Ovary (tissue), 9 donors: ENCODE results near the gene GSTO2. TPM values are rescaled to one million over a fixed set of nuclear protein-coding genes. Genes with fewer than 3 reads are reported as not detected.
A peak's percentile ranks its signal among the peaks of the same experiment; 100 is the strongest.

Source experiments
- DNase-seq, 5 donors: peaks; one replicate each; pipeline ENCODE4 v3.0.0-alpha.2; 2019 to 2020
- H3K27ac ChIP-seq, 2 donors: fragments of 200-600 bp; one replicate each; pipeline versions ENCODE4 v1.5.1 to v1.8.0; 2019 to 2022
- H3K27me3 ChIP-seq: fragments of 200-600 bp; one replicate; pipeline ENCODE4 v1.8.0; 2022
- H3K36me3 ChIP-seq: fragments of 200-600 bp; sonication (generic); one replicate; pipeline ENCODE4 v1.5.1; 2019
- H3K4me1 ChIP-seq: one replicate; pipeline ENCODE4 v1.8.1; 2013; ENCODE audit warnings: mild to moderate bottlenecking, moderate library complexity; ENCODE audit not compliant: insufficient read depth
- H3K4me3 ChIP-seq: fragments of 200-600 bp; sonication (generic); one replicate; pipeline ENCODE4 v1.5.1; 2017
- H3K9me3 ChIP-seq, 2 donors: fragments of 200-600 bp in 1 of 2; sonication (generic) in 1 of 2; one replicate each; pipeline versions ENCODE4 v1.5.1 to v1.8.1; 2013 to 2019; ENCODE audit warnings: mild to moderate bottlenecking in 1 of 2, moderate library complexity in 1 of 2
- CTCF ChIP-seq, 3 donors: fragments of 450-650 bp in 2 of 3; fragments of 200-600 bp in 1 of 3; IDR thresholded peaks; one replicate each; pipeline versions ENCODE4 v1.5.1 to v1.8.0; 2016 to 2022; ENCODE audit warnings: antibody characterized with exemption in 3 of 3, mild to moderate bottlenecking in 1 of 3
- EP300 ChIP-seq: sonication (generic); formaldehyde crosslinking; IDR thresholded peaks from one replicate; pipeline ENCODE4 v1.6.1; 2017; ENCODE audit warnings: antibody characterized with exemption
- POLR2A ChIP-seq: fragments of 450-650 bp; IDR thresholded peaks from one replicate; pipeline ENCODE4 v1.6.1; 2017; ENCODE audit warnings: antibody characterized with exemption, mild to moderate bottlenecking, moderate library complexity
- WGBS, 3 donors: extraction: QIAGEN DNeasy Blood & Tissue Kit in 1 of 3; methylation state at CpG; one replicate each; pipeline versions ENCODE4 v1.1.5 to v1.1.7; 2013 to 2017; 5-methylcytosine and 5-hydroxymethylcytosine counted together
- intact Hi-C, 4 donors: fragments of 100-400 bp; cut with DNase I; formaldehyde crosslinking; loops; one replicate each; pipeline versions ENCODE4 v1.11.0 to v1.15.1; 2022 to 2023
- polyA plus RNA-seq, 2 donors: library from polyadenylated mRNA; stranded (reverse); fragments of 200-250 nt in 1 of 2; fragments of 350-450 nt in 1 of 2; fragmentation: Illumina TruSeq in 1 of 2; extraction: RNeasy Lipid Tissue Mini Kit (QIAGEN cat#74804) in 1 of 2; gene quantifications; one replicate each; pipeline ENCODE4 v1.2.3, GENCODE V29; 2013 to 2014
- total RNA-seq, 7 donors: library from RNA; depleted of rRNA in 2 of 7; stranded (reverse); fragments of >200 nt in 2 of 7; fragmentation: NEBNext Ultra II Directional in 3 of 7; extraction: Animal tissue kit (Norgen Biotek cat#: 25700) in 3 of 7; gene quantifications; one replicate each; pipeline versions ENCODE4 v1.1.0 to v1.2.4, GENCODE V29; 2016 to 2023
- donor health status: DM: no; HTN: no; CAD: no; lungs with moderate emphysema.
- donor health status: DM: no; HTN: no; CAD: no.
- donor health status: Bipolar disorder and iron deficiency.
- donor health status: DM: yes; HTN: yes; CAD: no.
- donor health status: DM: no; HTN: no; CAD: no.
- donor health status: DM: yes; HTN: yes; CAD: no.

The GSTO2 gene
- total and polyA plus RNA-seq, 9 donors: 3.7 to 19.0 (median 12.3) TPM

GRCh38 chr10:104301907-104302690 is 33.1 kb downstream of the GSTO2 start:
- Histone ChIP-seq H3K4me3 (no peak overlapping the region), H3K27ac (no peak overlapping the region), H3K9me3 (no peaks in the 10 kb centered on the region), H3K27me3 (no peaks in the 10 kb centered on the region), H3K36me3 (no peaks in the 10 kb centered on the region), H3K4me1 (peaks cover 25% of the 10 kb centered on the region)
- DNase-seq: no peak
- 59 to 69% (median 64%) methylated on average over 3 of the region's 3 CpGs for WGBS, 3 donors
- no peak for TF ChIP-seq POLR2A
- TF ChIP-seq EP300: no peak
- TF ChIP-seq CTCF (IDR thresholded peaks at IDR 0.05): no peak
- intact Hi-C loops: loop anchor here in 2 of 4 donors (5.0 kb wide), 1 partner anchor 35 kb away; the partner anchor contains the start of gene ITPRIP (in 2 of the 2)

GRCh38 chr10:104303594-104304355 is 34.8 kb downstream of the GSTO2 start:
- Histone ChIP-seq H3K27ac (no peak overlapping the region), H3K36me3 (no peaks in the 10 kb centered on the region), H3K9me3 (no peaks in the 10 kb centered on the region), H3K4me1 (peaks cover 28% of the 10 kb centered on the region), H3K4me3 (no peak overlapping the region), H3K27me3 (no peaks in the 10 kb centered on the region)
- intact Hi-C loops: loop anchor here in 2 of 4 donors (5.0 kb wide), 1 partner anchor 34 kb away; the partner anchor contains the start of gene ITPRIP (in 2 of the 2)
- no peak for DNase-seq
- WGBS, 3 donors: 49 to 52% (median 50%) methylated on average over 2 of the region's 2 CpGs
- TF ChIP-seq EP300: no peak
- no peak for TF ChIP-seq POLR2A
- TF ChIP-seq CTCF (IDR thresholded peaks at IDR 0.05): no peak

- no peak for DNase-seq
- no peaks in the 10 kb centered on the region for H3K27me3 ChIP-seq
- WGBS, 3 donors: 80 to 87% (median 82%) methylated on average over 4 of the region's 4 CpGs
- TF ChIP-seq CTCF (IDR thresholded peaks at IDR 0.05) (no peak), POLR2A (no peak), EP300 (no peak)
- H3K4me1 ChIP-seq: peaks cover 28% of the 10 kb centered on the region
- H3K27ac ChIP-seq: no peak overlapping the region
- H3K36me3 ChIP-seq: no peaks in the 10 kb centered on the region
- H3K9me3 ChIP-seq: no peaks in the 10 kb centered on the region
- no peak overlapping the region for H3K4me3 ChIP-seq
- intact Hi-C loops: loop anchor here in 2 of 4 donors (5.0 kb wide), 1 partner anchor 33 kb away; the partner anchor contains the start of gene ITPRIP (in 2 of the 2)
These were observed 35.4 kb downstream of the GSTO2 start for GRCh38 chr10:104304356-104304745.

GRCh38 chr10:104304927-104305326 is 35.9 kb downstream of the GSTO2 start:
- intact Hi-C loops: loop anchor here in 3 of 4 donors (5.0 kb wide), 2 partner anchors 32 to 47 kb away; partner anchors contain the start of genes ITPRIP (in 2 of the 3) and CFAP58 (in 1 of the 3)

More at GRCh38 chr10:104304927-104305326, 35.9 kb downstream of the GSTO2 start:
- no peak for DNase-seq
- WGBS, 3 donors: 46 to 57% (median 50%) methylated on average over 8 of the region's 8 CpGs
- Histone ChIP-seq H3K4me1 (peaks cover 22% of the 10 kb centered on the region), H3K27ac (peak overlapping the region in 1 of 2 donors; percentile 1), H3K4me3 (no peak overlapping the region), H3K9me3 (no peaks in the 10 kb centered on the region), H3K27me3 (no peaks in the 10 kb centered on the region), H3K36me3 (no peaks in the 10 kb centered on the region)
- TF ChIP-seq EP300 (no peak), CTCF (IDR thresholded peaks at IDR 0.05) (no peak), POLR2A (no peak)
